Activated T-cell treated with anti-CD3 and anti-CD28 coated beads, Interleukin-2, amount 50 U/mL, for 72 hours (primary cell): ENCODE data around the gene TLE7. TPM values are rescaled to one million over a fixed set of nuclear protein-coding genes. Genes with fewer than 3 reads are reported as not detected.

Source experiments
- ATAC-seq, 2 donors: fragments of 150-1000 bp; cut with Tn5 transposase; replicated peaks in 1 of 2; 2 replicates each; pipeline ENCODE4 v1.10.0; 2021; ENCODE audit warnings: moderate library complexity in 2 of 2, mild to moderate bottlenecking in 1 of 2
- DNase-seq, 2 donors: peaks; one replicate each; pipeline ENCODE4 v3.0.0; 2021 to 2022; ENCODE audit warnings: mixed read lengths in 1 of 2
- H3K27ac Mint-ChIP-seq: one replicate; pipeline ENCODE4 v1.8.0; 2022; ENCODE audit warnings: mild to moderate bottlenecking, moderate library complexity, mixed read lengths
- H3K27me3 Mint-ChIP-seq: one replicate; pipeline ENCODE4 v1.8.0; 2022; ENCODE audit warnings: low read depth, mixed read lengths
- H3K36me3 Mint-ChIP-seq, 2 donors: one replicate each; pipeline ENCODE4 v1.8.0; 2022; ENCODE audit warnings: mixed read lengths in 2 of 2, mild to moderate bottlenecking in 1 of 2; ENCODE audit not compliant: insufficient read depth in 2 of 2
- H3K4me1 Mint-ChIP-seq: one replicate; pipeline ENCODE4 v1.8.0; 2022; ENCODE audit warnings: low read depth, mixed read lengths
- H3K4me3 Mint-ChIP-seq, 2 donors: one replicate each; pipeline ENCODE4 v1.8.0; 2022; ENCODE audit warnings: mild to moderate bottlenecking in 2 of 2, mixed read lengths in 2 of 2, moderate library complexity in 2 of 2
- H3K9me3 Mint-ChIP-seq, 2 donors: one replicate each; pipeline ENCODE4 v1.8.0; 2022; ENCODE audit warnings: mixed read lengths in 2 of 2
- total RNA-seq, 2 donors: library from RNA; stranded (reverse); gene quantifications; one replicate each; pipeline ENCODE4 v1.2.3, GENCODE V29; 2022

The TLE7 gene
- total RNA-seq, 2 donors from 2014 or later = not detected

DNA sequence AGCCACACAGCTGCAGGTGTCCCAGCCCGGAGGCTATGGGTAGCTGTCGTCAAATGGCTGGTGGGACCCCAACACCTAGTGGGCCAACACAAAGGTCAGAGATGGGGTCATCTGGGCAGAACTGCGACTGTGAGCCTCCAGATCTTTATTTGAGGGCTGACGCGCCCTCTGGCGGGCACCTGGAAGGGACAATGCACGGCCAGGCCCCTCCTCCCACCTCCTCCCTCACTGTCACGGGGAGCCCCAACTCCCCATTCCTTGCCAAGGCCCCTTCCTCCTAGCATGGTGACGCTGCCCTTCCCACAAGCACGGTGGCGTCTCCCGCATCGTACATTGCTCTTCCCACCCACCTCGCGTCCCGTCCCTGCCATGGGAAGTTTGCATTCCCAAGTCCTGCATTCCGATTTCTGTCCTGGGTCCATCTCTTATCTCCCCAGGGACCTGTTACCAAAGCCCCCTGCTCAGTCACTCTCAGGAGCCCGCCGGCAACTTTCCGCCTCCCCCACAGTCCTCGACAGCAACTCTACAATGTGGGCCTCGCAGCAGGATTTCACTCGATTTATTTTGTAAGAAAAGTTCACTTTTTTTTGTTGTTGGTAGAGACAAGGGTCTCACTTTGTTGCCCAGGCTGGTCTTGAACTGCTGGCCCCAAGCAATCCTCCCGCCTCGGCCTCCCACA is 1.0 kb downstream of the TLE7 start:
- Mint-ChIP-seq H3K4me1 (no peaks in the 10 kb centered on the region), H3K27ac (no peak overlapping the region), H3K27me3 (peaks cover 21% of the 10 kb centered on the region), H3K36me3 (peaks cover 4 to 5% of the 10 kb centered on the region in 2 donors), H3K9me3 (peaks cover 5% of the 10 kb centered on the region in 2 donors), H3K4me3 (no peak overlapping the region)
- ATAC-seq (peak in 1 of 2 donors; percentile 44), DNase-seq (peak in 1 of 2 donors; percentile 24)

DNA sequence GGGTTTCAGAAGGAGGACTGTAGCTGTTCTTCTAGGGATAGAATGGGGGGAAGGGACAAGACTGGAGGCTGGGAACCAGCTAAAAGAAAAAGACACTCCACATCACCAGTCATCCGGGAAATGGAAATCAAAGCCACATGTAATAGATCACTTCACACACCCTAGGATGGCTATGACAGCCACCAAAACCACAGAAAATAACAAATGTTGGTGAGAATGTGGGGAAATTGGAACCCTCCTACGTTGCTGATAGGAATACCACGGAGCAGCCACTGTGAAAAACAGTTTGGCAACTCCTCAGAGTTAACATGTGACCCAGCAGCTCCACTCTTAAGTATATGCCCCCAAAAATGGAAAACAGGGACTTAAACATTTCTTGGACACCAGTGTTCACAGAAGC is 2.3 kb downstream of the TLE7 start:
- ATAC-seq (no peak), DNase-seq (no peak)
- no peak overlapping the region for H3K4me3 Mint-ChIP-seq
- H3K9me3 Mint-ChIP-seq = peaks cover 4 to 5% of the 10 kb centered on the region in 2 donors
- H3K27ac Mint-ChIP-seq = no peak overlapping the region
- peaks cover 21% of the 10 kb centered on the region for H3K27me3 Mint-ChIP-seq
- H3K4me1 Mint-ChIP-seq = no peaks in the 10 kb centered on the region
- H3K36me3 Mint-ChIP-seq = peaks cover 2 to 4% of the 10 kb centered on the region in 2 donors

DNA sequence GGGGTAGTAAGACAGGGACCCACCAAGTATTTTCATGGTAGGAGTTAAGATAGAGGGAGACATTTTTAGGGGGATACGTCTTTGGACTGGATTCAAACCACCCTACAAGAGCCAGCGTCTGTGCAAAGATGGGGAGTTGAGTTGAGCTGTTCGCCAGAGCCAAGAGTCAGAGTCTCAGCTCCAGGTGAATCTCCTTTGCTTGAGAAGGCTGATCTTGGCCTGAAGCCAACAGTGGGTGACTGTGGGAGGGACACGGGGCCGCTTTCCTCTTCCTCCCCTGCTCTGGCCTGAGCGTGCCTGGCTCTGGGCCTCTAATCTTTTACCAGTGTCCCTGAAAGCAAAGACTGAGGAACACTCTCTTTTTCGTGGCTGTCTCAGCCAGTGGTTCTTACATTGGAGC is 5.4 kb downstream of the TLE7 start:
- Mint-ChIP-seq H3K4me1 (no peaks in the 10 kb centered on the region), H3K4me3 (no peak overlapping the region), H3K27me3 (peaks cover 21% of the 10 kb centered on the region), H3K36me3 (no peaks in the 10 kb centered on the region), H3K27ac (no peak overlapping the region), H3K9me3 (no peaks in the 10 kb centered on the region)
- ATAC-seq (no peak), DNase-seq (no peak)

DNA sequence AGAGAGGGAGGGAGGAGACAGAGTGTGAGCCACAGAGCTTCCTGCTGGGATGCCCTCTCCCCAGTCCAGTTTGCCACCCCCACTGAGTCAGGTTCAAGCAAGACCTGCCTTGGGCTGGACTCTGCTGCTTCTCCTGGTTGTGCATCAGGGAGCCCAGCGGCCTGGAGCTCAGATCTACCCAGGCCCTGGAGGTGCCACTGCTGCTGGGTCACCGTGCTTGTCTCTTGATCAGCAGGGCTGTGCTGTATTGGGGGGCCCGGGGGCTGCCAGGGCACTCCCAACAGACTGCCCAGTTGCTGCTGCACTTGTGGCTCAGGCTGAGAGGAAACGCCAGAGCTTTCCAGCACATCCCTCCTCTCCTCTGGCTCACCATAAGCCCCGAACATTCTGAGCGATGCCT is 8.9 kb downstream of the TLE7 start:
- Mint-ChIP-seq H3K9me3 (peaks cover 0 to 3% of the 10 kb centered on the region in 2 donors), H3K27me3 (peaks cover 13% of the 10 kb centered on the region), H3K27ac (no peak overlapping the region), H3K36me3 (no peaks in the 10 kb centered on the region), H3K4me1 (no peaks in the 10 kb centered on the region), H3K4me3 (no peak overlapping the region)
- DNase-seq (no peak), ATAC-seq (no peak)

GRCh38 chr16:71431991-71432390 is 9.9 kb downstream of the TLE7 start:
- Mint-ChIP-seq H3K36me3 (no peaks in the 10 kb centered on the region), H3K9me3 (peaks cover 0 to 3% of the 10 kb centered on the region in 2 donors), H3K4me3 (no peak overlapping the region), H3K4me1 (no peaks in the 10 kb centered on the region), H3K27me3 (peaks cover 8% of the 10 kb centered on the region), H3K27ac (no peak overlapping the region)
- DNase-seq (no peak), ATAC-seq (no peak)

DNA sequence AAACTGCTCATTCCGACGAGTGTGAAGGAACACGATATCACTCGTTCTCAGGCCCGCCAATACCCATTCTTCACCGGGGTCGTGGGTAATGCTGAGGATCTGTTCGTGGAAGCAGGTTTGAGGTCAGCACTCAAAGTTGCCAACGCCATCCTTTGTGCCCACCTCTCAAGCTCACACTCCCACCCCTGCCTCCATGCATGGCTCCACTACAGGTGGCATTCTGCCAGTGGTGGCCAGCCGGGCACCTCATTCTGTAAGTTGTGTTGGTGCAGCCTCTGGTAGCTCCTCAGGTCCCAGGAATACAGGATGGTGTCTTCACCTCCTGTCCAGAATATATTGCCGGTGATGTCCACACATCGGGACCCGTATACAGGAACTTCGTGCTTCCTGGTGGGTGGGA is 10.7 kb downstream of the TLE7 start:
- Mint-ChIP-seq H3K4me3 (no peak overlapping the region), H3K27me3 (peaks cover 12% of the 10 kb centered on the region), H3K36me3 (no peaks in the 10 kb centered on the region), H3K9me3 (peaks cover 0 to 3% of the 10 kb centered on the region in 2 donors), H3K4me1 (peaks cover 6% of the 10 kb centered on the region), H3K27ac (no peak overlapping the region)
- DNase-seq = no peak
- ATAC-seq = no peak

DNA sequence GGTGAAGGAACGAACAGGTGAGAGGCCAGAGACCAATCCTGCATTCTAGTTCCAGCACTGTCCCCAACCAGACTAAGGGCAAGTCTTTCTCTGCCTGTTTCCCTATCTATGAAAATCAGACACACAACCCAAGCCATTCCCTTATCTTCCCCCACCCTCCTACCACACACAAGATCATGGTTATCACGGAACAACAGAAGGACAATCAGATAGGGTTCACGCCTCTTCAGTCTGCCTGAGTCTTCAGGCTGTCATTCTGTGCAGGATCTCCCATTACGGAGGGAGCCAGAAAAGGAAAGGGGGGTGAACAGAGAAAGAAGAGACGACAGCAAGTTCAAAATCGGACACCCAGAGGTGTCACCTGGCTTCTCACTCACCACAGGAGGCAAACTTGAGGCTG is 11.1 kb downstream of the TLE7 start:
- peaks cover 0 to 3% of the 10 kb centered on the region in 2 donors for H3K9me3 Mint-ChIP-seq
- H3K4me3 Mint-ChIP-seq = no peak overlapping the region
- H3K27me3 Mint-ChIP-seq = peaks cover 16% of the 10 kb centered on the region
- H3K27ac Mint-ChIP-seq = no peak overlapping the region
- ATAC-seq (no peak), DNase-seq (no peak)
- H3K36me3 Mint-ChIP-seq = no peaks in the 10 kb centered on the region
- H3K4me1 Mint-ChIP-seq = peaks cover 9% of the 10 kb centered on the region

- no peak overlapping the region for H3K4me3 Mint-ChIP-seq
- H3K9me3 Mint-ChIP-seq = peaks cover 0 to 3% of the 10 kb centered on the region in 2 donors
- H3K27me3 Mint-ChIP-seq = peaks cover 28% of the 10 kb centered on the region
- no peak for DNase-seq
- peaks cover 9% of the 10 kb centered on the region for H3K4me1 Mint-ChIP-seq
- H3K27ac Mint-ChIP-seq = no peak overlapping the region
- ATAC-seq = no peak
- no peaks in the 10 kb centered on the region for H3K36me3 Mint-ChIP-seq
These were observed 12.3 kb downstream of the TLE7 start for GRCh38 chr16:71429581-71429980.

DNA sequence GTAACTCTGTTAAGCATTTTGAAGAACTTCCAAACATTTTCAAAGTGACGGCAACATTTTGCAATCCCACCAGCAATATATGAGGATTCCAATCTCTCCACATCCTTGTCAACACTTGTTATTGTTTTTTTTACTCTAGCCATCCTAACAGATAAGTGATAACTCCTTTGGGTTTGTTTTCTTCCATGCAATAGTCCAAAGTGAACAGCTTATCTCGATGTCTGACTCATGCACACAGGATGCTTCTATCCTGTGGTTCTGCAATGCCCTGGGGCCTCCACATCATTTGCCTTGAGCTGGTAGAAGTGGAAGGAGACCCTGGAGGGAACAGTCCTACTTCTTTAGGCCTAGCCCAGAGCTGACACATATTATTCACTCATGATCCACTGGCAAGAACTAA is 13.0 kb downstream of the TLE7 start:
- DNase-seq (no peak), ATAC-seq (no peak)
- peaks cover 33% of the 10 kb centered on the region for H3K27me3 Mint-ChIP-seq
- peaks cover 0 to 3% of the 10 kb centered on the region in 2 donors for H3K9me3 Mint-ChIP-seq
- no peak overlapping the region for H3K4me3 Mint-ChIP-seq
- no peak overlapping the region for H3K27ac Mint-ChIP-seq
- H3K36me3 Mint-ChIP-seq = no peaks in the 10 kb centered on the region
- H3K4me1 Mint-ChIP-seq = peaks cover 9% of the 10 kb centered on the region

GRCh38 chr16:71428385-71428784 is 13.5 kb downstream of the TLE7 start:
- H3K9me3 Mint-ChIP-seq = peaks cover 0 to 3% of the 10 kb centered on the region in 2 donors
- H3K36me3 Mint-ChIP-seq = no peaks in the 10 kb centered on the region
- H3K4me3 Mint-ChIP-seq = no peak overlapping the region
- peaks cover 9% of the 10 kb centered on the region for H3K4me1 Mint-ChIP-seq
- H3K27ac Mint-ChIP-seq = no peak overlapping the region
- peaks cover 35% of the 10 kb centered on the region for H3K27me3 Mint-ChIP-seq
- DNase-seq (no peak), ATAC-seq (no peak)

GRCh38 chr16:71426880-71427615 is 14.8 kb downstream of the TLE7 start:
- Mint-ChIP-seq H3K27ac (no peak overlapping the region), H3K4me3 (peak overlapping the region in 1 of 2 donors; percentile 70), H3K4me1 (peaks cover 9% of the 10 kb centered on the region), H3K9me3 (peaks cover 0 to 3% of the 10 kb centered on the region in 2 donors), H3K36me3 (no peaks in the 10 kb centered on the region), H3K27me3 (peaks cover 35% of the 10 kb centered on the region)
- ATAC-seq (no peak), DNase-seq (no peak)

DNA sequence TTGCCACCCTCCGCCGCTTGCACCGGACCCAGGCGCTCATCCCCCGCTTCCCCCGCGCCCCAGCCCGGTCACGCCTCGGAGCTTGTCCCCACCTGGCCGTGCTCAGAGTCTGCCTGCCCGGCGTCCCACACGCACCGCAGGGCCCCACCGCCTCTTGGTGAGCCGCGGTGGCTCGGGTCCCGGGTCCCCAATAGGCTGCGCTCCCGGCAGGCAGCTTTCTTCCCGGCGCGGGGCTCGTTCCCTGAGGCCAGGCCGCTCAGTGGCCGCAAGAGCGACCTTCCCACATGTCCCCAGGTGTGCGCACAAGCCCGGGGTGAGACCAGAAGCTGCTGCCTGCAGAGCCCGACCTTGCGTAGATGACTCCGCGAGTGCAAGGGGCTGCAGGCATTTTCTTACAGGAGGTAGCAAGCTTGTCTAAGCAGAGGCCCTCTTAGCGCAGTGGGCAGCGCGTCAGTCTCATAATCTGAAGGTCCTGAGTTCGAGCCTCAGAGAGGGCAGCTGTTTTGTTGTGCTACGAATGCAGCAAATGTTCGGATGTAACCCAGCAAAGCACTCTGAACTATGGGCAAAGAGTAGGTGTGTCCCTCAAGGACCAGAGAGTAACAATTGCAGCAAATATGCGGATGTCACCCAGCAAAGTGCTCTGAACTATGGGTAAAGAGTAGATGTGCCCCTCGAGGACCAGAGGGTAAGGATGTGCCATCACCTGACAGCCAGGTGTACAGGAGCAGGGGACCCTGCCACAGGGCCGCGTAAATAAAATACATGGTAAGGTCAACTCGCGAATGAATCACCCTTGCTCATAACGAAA is 15.6 kb downstream of the TLE7 start:
- DNase-seq = peak; percentile 37 to 61
- Mint-ChIP-seq H3K4me3 (peak overlapping the region; percentile 70 to 73), H3K27ac (peak overlapping the region; percentile 85), H3K4me1 (peaks cover 9% of the 10 kb centered on the region), H3K9me3 (peaks cover 0 to 3% of the 10 kb centered on the region in 2 donors), H3K27me3 (peaks cover 35% of the 10 kb centered on the region), H3K36me3 (no peaks in the 10 kb centered on the region)
- peak; percentile 88 for ATAC-seq

DNA sequence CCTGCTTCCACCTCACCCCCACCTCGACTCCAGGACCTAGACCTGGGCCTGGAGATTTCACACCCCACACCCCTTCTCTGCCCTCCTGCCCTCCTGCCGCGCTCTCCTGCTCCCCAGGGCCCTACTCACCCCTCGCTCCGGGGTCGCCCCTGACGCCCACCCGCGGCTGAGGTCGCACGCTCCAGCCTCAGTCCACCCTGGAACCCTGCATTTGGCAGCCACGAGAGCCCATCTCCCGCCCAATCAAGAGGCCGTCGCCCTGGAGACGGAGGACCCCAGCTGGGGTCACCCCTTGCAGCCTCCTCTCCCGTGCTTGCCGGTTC is 16.1 kb downstream of the TLE7 start:
- Mint-ChIP-seq H3K9me3 (peaks cover 0 to 3% of the 10 kb centered on the region in 2 donors), H3K4me3 (peak overlapping the region in 1 of 2 donors; percentile 73), H3K4me1 (peaks cover 9% of the 10 kb centered on the region), H3K27ac (no peak overlapping the region), H3K36me3 (no peaks in the 10 kb centered on the region), H3K27me3 (peaks cover 35% of the 10 kb centered on the region)
- no peak for ATAC-seq
- no peak for DNase-seq
